IMR-90 (cell line): ENCODE measurements around the gene SMPDL3A.

Source experiments
- CTCF ChIP-seq: conservative IDR thresholded peaks from 2 replicates; pipeline ENCODE4 v1.5.1; 2012; ENCODE audit warnings: mild to moderate bottlenecking, low read depth, low read length, improper control_type of control experiment
- POLR2A ChIP-seq: IDR thresholded peaks from 2 replicates; pipeline ENCODE4 v1.6.1; 2012; ENCODE audit warnings: mild to moderate bottlenecking, low read depth, low read length

DNA sequence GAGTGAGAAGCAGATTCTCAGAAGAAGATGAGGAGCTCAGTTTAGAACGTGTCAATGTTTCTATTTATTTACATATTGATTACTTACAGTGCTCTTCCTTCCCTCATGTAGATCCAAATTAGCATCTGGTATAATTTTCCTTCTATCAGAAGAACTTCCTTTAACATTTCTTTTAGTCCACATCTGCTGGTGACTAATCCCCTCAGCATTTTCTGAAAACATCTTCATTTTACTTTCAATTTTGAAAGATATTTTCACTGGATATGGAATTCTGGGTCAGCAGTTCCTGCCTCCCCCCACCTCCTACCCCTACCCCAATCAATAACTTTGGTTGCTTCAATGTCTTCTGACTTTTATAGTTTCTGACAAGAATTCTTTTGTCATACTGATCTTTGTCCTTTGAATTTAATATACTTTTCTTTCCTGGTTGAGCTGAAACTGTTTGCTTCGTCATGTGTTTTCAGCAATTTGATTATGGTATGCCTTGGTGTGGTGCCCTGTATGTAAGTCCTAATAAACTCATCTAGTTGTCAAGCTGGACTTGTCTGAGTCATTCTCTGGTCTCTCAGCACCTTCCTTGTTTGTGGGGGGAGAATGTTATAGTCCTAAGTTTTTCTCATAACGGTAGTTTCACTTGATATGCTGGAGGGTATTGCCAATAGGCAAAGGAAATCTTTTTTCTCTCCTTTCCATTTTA, 57.0 kb downstream of the SMPDL3A start:
- TF ChIP-seq POLR2A (no peak), CTCF (no peak)
